Measurements from ENCODE around the gene SPEM1. TPM values are rescaled to one million over a fixed set of nuclear protein-coding genes. Genes with fewer than 3 reads are reported as not detected.
"Not testable (repeated sequence)": the region's sequence is repeated elsewhere in the genome, so short reads cannot be mapped to it uniquely, and the experiment has no call there.

SPEM1 gene
- total RNA-seq, 4 donors from 2014 or later, result not detected

DNA sequence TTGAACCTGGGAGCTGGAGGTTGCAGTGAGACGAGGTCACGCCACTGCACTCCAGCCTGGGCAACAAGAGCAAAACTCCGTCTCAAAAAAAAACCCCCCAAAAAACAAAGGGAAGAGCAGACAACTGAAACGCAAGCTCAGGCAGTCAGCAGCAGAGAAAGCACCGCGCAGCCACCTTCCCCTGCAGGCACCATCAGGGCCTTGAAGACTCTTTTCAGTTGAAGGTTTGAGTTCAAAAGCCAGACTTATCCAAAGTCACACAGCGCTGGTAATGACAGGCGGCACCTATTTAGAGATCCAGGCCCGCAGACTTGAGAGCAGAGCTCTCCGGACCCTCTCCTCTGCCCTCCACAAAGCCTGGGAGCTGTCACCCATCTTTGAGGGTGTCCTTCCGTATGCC lies 48.2 kb downstream of the SPEM1 start:
- H3K4me3 ChIP-seq, result no peak overlapping the region

DNA sequence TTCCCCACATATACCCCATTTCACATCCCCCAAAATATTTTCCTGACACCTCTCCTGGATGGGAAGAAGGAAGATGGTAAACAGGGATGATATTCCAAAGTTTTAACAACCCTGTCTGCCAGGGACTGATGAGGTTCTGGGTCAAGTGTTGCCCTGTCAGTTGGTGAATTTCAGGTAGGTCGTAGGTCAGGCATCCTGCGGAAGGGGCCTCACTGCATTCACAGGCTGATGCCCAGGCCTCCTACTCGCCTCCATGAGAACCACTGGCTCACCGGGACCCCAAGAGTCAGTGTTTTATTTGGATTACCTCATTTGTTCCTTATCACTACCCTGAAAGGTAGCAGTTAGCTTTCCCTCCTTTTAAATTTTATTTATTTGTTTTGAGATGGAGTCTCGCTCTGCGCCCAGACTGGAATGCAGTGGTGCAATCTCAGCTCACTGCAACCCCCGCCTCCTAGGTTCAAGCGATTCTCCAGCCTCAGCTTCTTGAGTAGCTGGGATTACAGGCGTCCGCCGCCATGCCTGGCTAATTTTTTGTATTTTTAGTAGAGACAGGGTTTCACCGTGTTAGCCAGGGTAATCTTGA lies 48.8 kb downstream of the SPEM1 start:
- Histone ChIP-seq H3K27me3 (no peaks in the 10 kb centered on the region), H3K4me1 (peaks cover 6 to 8% of the 10 kb centered on the region in 2 donors), H3K36me3 (no peaks in the 10 kb centered on the region), H3K9me3 (no peaks in the 10 kb centered on the region), H3K27ac (peak overlapping the region; percentile 59 to 62), H3K4me3 (no peak overlapping the region)
- intact Hi-C loops (cut with DNase I; ENCODE audit: low total_unique reads), result no loop called here
- no peak for TF ChIP-seq POLR2A (IDR thresholded peaks at IDR 0.05)
- TF ChIP-seq, protein P1, sequence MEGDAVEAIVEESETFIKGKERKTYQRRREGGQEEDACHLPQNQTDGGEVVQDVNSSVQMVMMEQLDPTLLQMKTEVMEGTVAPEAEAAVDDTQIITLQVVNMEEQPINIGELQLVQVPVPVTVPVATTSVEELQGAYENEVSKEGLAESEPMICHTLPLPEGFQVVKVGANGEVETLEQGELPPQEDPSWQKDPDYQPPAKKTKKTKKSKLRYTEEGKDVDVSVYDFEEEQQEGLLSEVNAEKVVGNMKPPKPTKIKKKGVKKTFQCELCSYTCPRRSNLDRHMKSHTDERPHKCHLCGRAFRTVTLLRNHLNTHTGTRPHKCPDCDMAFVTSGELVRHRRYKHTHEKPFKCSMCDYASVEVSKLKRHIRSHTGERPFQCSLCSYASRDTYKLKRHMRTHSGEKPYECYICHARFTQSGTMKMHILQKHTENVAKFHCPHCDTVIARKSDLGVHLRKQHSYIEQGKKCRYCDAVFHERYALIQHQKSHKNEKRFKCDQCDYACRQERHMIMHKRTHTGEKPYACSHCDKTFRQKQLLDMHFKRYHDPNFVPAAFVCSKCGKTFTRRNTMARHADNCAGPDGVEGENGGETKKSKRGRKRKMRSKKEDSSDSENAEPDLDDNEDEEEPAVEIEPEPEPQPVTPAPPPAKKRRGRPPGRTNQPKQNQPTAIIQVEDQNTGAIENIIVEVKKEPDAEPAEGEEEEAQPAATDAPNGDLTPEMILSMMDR (IDR thresholded peaks at IDR 0.05), result no peak
- DNase-seq, result peak in 1 of 2 donors; percentile 32

More for the DNA sequence above, 48.2 kb downstream of the SPEM1 start:
- no peaks in the 10 kb centered on the region for H3K9me3 ChIP-seq
- DNase-seq, result no peak
- intact Hi-C loops (cut with DNase I; ENCODE audit: low total_unique reads), result no loop called here
- TF ChIP-seq, protein P1 (IDR thresholded peaks at IDR 0.05), result no peak
- no peak for TF ChIP-seq POLR2A (IDR thresholded peaks at IDR 0.05)
- no peaks in the 10 kb centered on the region for H3K36me3 ChIP-seq
- H3K27me3 ChIP-seq, result no peaks in the 10 kb centered on the region
- H3K27ac ChIP-seq, result peak overlapping the region; percentile 59 to 62
- peaks cover 6 to 8% of the 10 kb centered on the region in 2 donors for H3K4me1 ChIP-seq

DNA sequence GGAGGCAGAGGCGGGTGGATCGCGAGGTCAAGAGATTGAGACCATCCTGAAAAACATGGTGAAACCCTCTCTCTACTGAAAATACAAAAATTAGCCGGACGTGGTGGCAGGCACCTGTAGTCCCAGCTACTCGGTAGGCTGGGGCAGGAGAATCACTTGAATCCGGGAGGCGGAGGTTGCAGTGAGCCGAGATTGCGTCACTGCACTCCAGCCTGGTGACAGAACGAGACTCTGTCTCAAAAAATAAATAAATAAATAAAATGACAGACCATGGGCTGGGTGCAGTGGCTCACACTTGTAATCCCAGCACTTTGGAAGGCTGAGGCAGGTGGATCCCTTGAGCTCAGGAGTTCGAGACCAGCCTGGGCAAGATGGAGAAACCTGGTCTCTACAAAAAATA lies 49.7 kb downstream of the SPEM1 start:
- DNase-seq; H3K4me1 ChIP-seq; H3K27me3 ChIP-seq; H3K4me3 ChIP-seq; intact Hi-C loops (cut with DNase I; ENCODE audit: low total_unique reads); H3K36me3 ChIP-seq; H3K9me3 ChIP-seq: not testable (repeated sequence)
- H3K27ac ChIP-seq, result peak overlapping the region in 1 of 2 donors; percentile 59

DNA sequence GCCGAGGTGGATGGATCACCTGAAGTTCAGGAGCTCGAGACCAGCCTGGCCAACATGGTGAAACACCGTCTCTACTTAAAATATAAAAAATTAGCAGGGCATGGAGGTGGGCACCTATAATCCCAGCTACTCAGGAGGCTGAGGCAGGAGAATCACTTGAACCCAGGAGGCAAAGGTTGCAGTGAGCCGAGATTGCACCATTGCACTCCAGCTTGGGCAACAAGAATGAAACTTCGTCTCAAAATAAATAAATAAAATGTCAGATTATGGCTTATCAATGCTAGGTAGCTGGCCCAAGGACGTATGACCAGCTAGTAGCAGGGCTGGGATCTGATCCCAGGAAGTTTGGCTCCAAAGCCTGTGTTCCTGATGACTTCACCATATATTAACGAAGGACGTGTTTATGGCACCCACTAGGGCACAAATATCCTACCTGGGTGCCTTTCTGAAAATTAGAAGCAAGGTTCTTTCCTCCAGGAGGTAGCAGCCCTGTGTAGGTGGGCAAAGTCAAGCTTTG lies 50.4 kb downstream of the SPEM1 start:
- H3K27me3 ChIP-seq; DNase-seq; H3K4me3 ChIP-seq; H3K9me3 ChIP-seq; intact Hi-C loops (cut with DNase I; ENCODE audit: low total_unique reads); H3K36me3 ChIP-seq; H3K4me1 ChIP-seq; H3K27ac ChIP-seq: not testable (repeated sequence)

Other genes with a start within 250 kb of the SPEM1 start
- 1 to 10 TPM in 2 of 4 donors, under 1 TPM in 1, not detected in 1; 0.77 to 3.2 (median 1.8) TPM for gene ASGR1, start 241.0 kb upstream of the SPEM1 start, total RNA-seq
- gene DLG4, start 200.5 kb upstream of the SPEM1 start, total RNA-seq, result 10 to 100 TPM; 22.8 to 64.0 (median 48.4) TPM
- gene ACADVL, start 200.4 kb upstream of the SPEM1 start, total RNA-seq, result 100 to 1,000 TPM; 167 to 800 (median 399) TPM
- gene DVL2, start 185.8 kb upstream of the SPEM1 start, total RNA-seq, result 10 to 100 TPM in 3 of 4 donors, 1 to 10 TPM in 1; 5.1 to 83.2 (median 53.5) TPM
- gene PHF23, start 180.9 kb upstream of the SPEM1 start, total RNA-seq, result 10 to 100 TPM in 3 of 4 donors, 1 to 10 TPM in 1; 9.7 to 68.1 (median 29.7) TPM
- gene GABARAP, start 177.9 kb upstream of the SPEM1 start, total RNA-seq, result 100 to 1,000 TPM; 220 to 467 (median 366) TPM
- gene CTDNEP1, start 168.6 kb upstream of the SPEM1 start, total RNA-seq, result 100 to 1,000 TPM in 1 of 4 donors, 10 to 100 TPM in 3; 13.8 to 115 (median 37.2) TPM
- gene ELP5, start 168.1 kb upstream of the SPEM1 start, total RNA-seq, result 10 to 100 TPM; 41.9 to 65.6 (median 51.3) TPM
- 10 to 100 TPM in 1 of 4 donors, under 1 TPM in 3; 0.29 to 24.4 (median 0.68) TPM for gene CLDN7, start 157.8 kb upstream of the SPEM1 start, total RNA-seq
- gene SLC2A4, start 138.6 kb upstream of the SPEM1 start, total RNA-seq, result 10 to 100 TPM in 2 of 4 donors, 1 to 10 TPM in 2; 1.8 to 25.9 (median 12.6) TPM
- gene YBX2, start 125.7 kb upstream of the SPEM1 start, total RNA-seq, result 1 to 10 TPM in 2 of 4 donors, not detected in 2; 2.4 to 4.4 TPM
- gene EIF5A, start 112.7 kb upstream of the SPEM1 start, total RNA-seq, result 100 to 1,000 TPM in 3 of 4 donors, 10 to 100 TPM in 1; 75.3 to 219 (median 198) TPM
- gene GPS2, start 105.0 kb upstream of the SPEM1 start, total RNA-seq, result 10 to 100 TPM; 34.0 to 68.3 (median 43.9) TPM
- gene NEURL4, start 91.0 kb upstream of the SPEM1 start, total RNA-seq, result 10 to 100 TPM; 12.4 to 64.7 (median 34.1) TPM
- gene ACAP1, start 83.8 kb upstream of the SPEM1 start, total RNA-seq, result 10 to 100 TPM in 1 of 4 donors, 1 to 10 TPM in 2, under 1 TPM in 1; 0.29 to 11.2 (median 1.7) TPM
- 10 to 100 TPM in 1 of 4 donors, 1 to 10 TPM in 3; 2.6 to 14.7 (median 7.2) TPM for gene KCTD11, start 68.2 kb upstream of the SPEM1 start, total RNA-seq
- not detected for gene TMEM95, start 65.2 kb upstream of the SPEM1 start, total RNA-seq
- gene TNK1, start 39.2 kb upstream of the SPEM1 start, total RNA-seq, result 1 to 10 TPM in 3 of 4 donors, under 1 TPM in 1; 0.26 to 9.2 (median 1.8) TPM
- gene PLSCR3, start 25.8 kb upstream of the SPEM1 start, total RNA-seq, result 10 to 100 TPM in 3 of 4 donors, under 1 TPM in 1; 0.77 to 42.6 (median 17.6) TPM
- 100 to 1,000 TPM in 3 of 4 donors, 10 to 100 TPM in 1; 26.0 to 131 (median 115) TPM for gene TMEM256, start 16.2 kb upstream of the SPEM1 start, total RNA-seq
- 10 to 100 TPM; 14.2 to 81.9 (median 19.7) TPM for gene NLGN2, start 12.5 kb upstream of the SPEM1 start, total RNA-seq
- gene SPEM2, start 5.3 kb downstream of the SPEM1 start, total RNA-seq, result not detected
- gene SPEM3, start 8.5 kb downstream of the SPEM1 start, total RNA-seq, result not detected
- 1 to 10 TPM in 2 of 4 donors, under 1 TPM in 1, not detected in 1; 0.29 to 2.8 (median 2.0) TPM for gene TMEM102, start 15.1 kb downstream of the SPEM1 start, total RNA-seq
- 10 to 100 TPM in 1 of 4 donors, 1 to 10 TPM in 2, not detected in 1; 2.8 to 17.9 (median 6.2) TPM for gene FGF11, start 19.2 kb downstream of the SPEM1 start, total RNA-seq
- gene CHRNB1, start 24.7 kb downstream of the SPEM1 start, total RNA-seq, result 10 to 100 TPM in 2 of 4 donors, 1 to 10 TPM in 2; 3.2 to 16.9 (median 10.9) TPM
- gene ZBTB4, start 59.3 kb downstream of the SPEM1 start, total RNA-seq, result 100 to 1,000 TPM in 1 of 4 donors, 10 to 100 TPM in 3; 22.7 to 116 (median 39.2) TPM
- not detected for gene SLC35G6, start 61.1 kb downstream of the SPEM1 start, total RNA-seq
- 100 to 1,000 TPM in 2 of 4 donors, 10 to 100 TPM in 2; 19.7 to 167 (median 77.6) TPM for gene POLR2A, start 64.0 kb downstream of the SPEM1 start, total RNA-seq
- gene TNFSF12, start 128.7 kb downstream of the SPEM1 start, total RNA-seq, result 10 to 100 TPM; 15.3 to 63.1 (median 33.7) TPM
- 10 to 100 TPM in 3 of 4 donors, 1 to 10 TPM in 1; 6.8 to 56.9 (median 25.8) TPM for gene TNFSF13, start 138.4 kb downstream of the SPEM1 start, total RNA-seq
- gene SENP3, start 141.6 kb downstream of the SPEM1 start, total RNA-seq, result 100 to 1,000 TPM in 1 of 4 donors, 10 to 100 TPM in 3; 45.9 to 106 (median 59.5) TPM
- gene CD68, start 159.3 kb downstream of the SPEM1 start, total RNA-seq, result 10 to 100 TPM in 1 of 4 donors, 1 to 10 TPM in 3; 4.4 to 15.9 (median 7.5) TPM
- gene MPDU1, start 163.5 kb downstream of the SPEM1 start, total RNA-seq, result 10 to 100 TPM in 3 of 4 donors, 1 to 10 TPM in 1; 2.6 to 63.6 (median 35.0) TPM
- gene SOX15, start 169.8 kb downstream of the SPEM1 start, total RNA-seq, result 1 to 10 TPM in 3 of 4 donors, not detected in 1; 1.0 to 7.3 (median 1.1) TPM
- gene FXR2, start 194.6 kb downstream of the SPEM1 start, total RNA-seq, result 10 to 100 TPM in 2 of 4 donors, 1 to 10 TPM in 2; 6.2 to 37.8 (median 20.1) TPM
- gene SAT2, start 207.5 kb downstream of the SPEM1 start, total RNA-seq, result 10 to 100 TPM; 18.5 to 74.8 (median 46.0) TPM
- gene SHBG, start 209.8 kb downstream of the SPEM1 start, total RNA-seq, result 1 to 10 TPM in 1 of 4 donors, under 1 TPM in 1, not detected in 2; 0.21 to 1.1 TPM
- gene ATP1B2, start 230.6 kb downstream of the SPEM1 start, total RNA-seq, result 10 to 100 TPM in 1 of 4 donors, 1 to 10 TPM in 3; 3.2 to 20.7 (median 8.0) TPM